Measurements from ENCODE around the gene RAB7B.

DNA sequence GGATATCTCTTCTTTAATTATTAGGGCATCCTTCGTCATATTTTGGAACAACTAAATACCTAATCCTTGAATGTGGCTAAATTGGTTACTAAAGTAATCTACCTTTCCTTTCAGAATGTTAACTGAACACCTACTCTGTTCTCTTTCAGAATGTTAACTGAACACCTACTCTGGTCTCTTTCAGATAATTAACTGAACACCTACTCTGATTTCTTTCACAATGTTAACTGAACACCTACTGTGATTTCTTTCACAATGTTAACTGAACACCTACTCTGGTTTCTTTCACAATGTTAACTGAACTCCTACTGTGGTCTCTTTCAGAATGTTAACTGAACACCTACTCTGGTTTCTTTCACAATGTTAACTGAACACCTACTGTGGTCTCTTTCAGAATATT, 21.9 kb downstream of the RAB7B start:
- TF ChIP-seq POLR2AphosphoS5 (IDR thresholded peaks at IDR 0.05; ENCODE audit: low read depth, low read length) (no peak), SIN3A (IDR thresholded peaks at IDR 0.05; ENCODE audit: borderline replicate concordance, insufficient read depth, low read length) (no peak), TAF1 (IDR thresholded peaks at IDR 0.05; ENCODE audit: borderline replicate concordance, insufficient read depth, low read length) (no peak), FOXP2 (optimal IDR thresholded peaks at IDR 0.05; ENCODE audit: borderline replicate concordance, extremely low read depth, extremely low read length, insufficient read depth) (no peak)
- TF ChIP-seq, protein P1, sequence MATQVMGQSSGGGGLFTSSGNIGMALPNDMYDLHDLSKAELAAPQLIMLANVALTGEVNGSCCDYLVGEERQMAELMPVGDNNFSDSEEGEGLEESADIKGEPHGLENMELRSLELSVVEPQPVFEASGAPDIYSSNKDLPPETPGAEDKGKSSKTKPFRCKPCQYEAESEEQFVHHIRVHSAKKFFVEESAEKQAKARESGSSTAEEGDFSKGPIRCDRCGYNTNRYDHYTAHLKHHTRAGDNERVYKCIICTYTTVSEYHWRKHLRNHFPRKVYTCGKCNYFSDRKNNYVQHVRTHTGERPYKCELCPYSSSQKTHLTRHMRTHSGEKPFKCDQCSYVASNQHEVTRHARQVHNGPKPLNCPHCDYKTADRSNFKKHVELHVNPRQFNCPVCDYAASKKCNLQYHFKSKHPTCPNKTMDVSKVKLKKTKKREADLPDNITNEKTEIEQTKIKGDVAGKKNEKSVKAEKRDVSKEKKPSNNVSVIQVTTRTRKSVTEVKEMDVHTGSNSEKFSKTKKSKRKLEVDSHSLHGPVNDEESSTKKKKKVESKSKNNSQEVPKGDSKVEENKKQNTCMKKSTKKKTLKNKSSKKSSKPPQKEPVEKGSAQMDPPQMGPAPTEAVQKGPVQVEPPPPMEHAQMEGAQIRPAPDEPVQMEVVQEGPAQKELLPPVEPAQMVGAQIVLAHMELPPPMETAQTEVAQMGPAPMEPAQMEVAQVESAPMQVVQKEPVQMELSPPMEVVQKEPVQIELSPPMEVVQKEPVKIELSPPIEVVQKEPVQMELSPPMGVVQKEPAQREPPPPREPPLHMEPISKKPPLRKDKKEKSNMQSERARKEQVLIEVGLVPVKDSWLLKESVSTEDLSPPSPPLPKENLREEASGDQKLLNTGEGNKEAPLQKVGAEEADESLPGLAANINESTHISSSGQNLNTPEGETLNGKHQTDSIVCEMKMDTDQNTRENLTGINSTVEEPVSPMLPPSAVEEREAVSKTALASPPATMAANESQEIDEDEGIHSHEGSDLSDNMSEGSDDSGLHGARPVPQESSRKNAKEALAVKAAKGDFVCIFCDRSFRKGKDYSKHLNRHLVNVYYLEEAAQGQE (IDR thresholded peaks at IDR 0.05; ENCODE audit: insufficient read depth in 1 of 2, low read depth in 2 of 2, low read length in 2 of 2): no peak
